Measurements from ENCODE around the gene LYPD3. TPM values are rescaled to one million over a fixed set of nuclear protein-coding genes. Genes with fewer than 3 reads are reported as not detected.

Gene LYPD3
- total RNA-seq, 2 donors from 2014 or later = 0.41 TPM; not detected in 1

- Histone ChIP-seq H3K4me3 (no peak overlapping the region), H3K4me1 (ENCODE audit: control insufficient read depth in 1 of 2, low read depth in 2 of 2) (no peaks in the 10 kb centered on the region), H3K27me3 (replicated peaks; ENCODE audit: insufficient read depth) (no peaks in the 10 kb centered on the region), H3K9me3 (no peaks in the 10 kb centered on the region), H3K27ac (no peak overlapping the region), H3K36me3 (no peaks in the 10 kb centered on the region)
- no peak for TF ChIP-seq CTCF (IDR thresholded peaks at IDR 0.05)
- DNase-seq (ENCODE audit: low spot score) (no peak), ATAC-seq (ENCODE audit: insufficient number of reproducible peaks, low FRiP score, low read depth) (no peak)
Observed at GRCh38 chr19:43429395-43429794, 36.0 kb downstream of the LYPD3 start.

GRCh38 chr19:43425567-43426392 lies 39.6 kb downstream of the LYPD3 start:
- ATAC-seq (ENCODE audit: insufficient number of reproducible peaks, low FRiP score, low read depth) (no peak), DNase-seq (ENCODE audit: low spot score) (no peak)
- H3K36me3 ChIP-seq = no peaks in the 10 kb centered on the region
- no peak overlapping the region for H3K4me3 ChIP-seq
- no peak overlapping the region for H3K27ac ChIP-seq
- no peaks in the 10 kb centered on the region for H3K27me3 ChIP-seq (replicated peaks; ENCODE audit: insufficient read depth)
- H3K4me1 ChIP-seq (ENCODE audit: control insufficient read depth in 1 of 2, low read depth in 2 of 2) = no peaks in the 10 kb centered on the region
- TF ChIP-seq CTCF (IDR thresholded peaks at IDR 0.05) = no peak
- no peaks in the 10 kb centered on the region for H3K9me3 ChIP-seq

GRCh38 chr19:43423779-43424178 lies 41.6 kb downstream of the LYPD3 start:
- H3K4me1 ChIP-seq (ENCODE audit: control insufficient read depth in 1 of 2, low read depth in 2 of 2) = no peaks in the 10 kb centered on the region
- H3K4me3 ChIP-seq = no peak overlapping the region
- H3K27me3 ChIP-seq (replicated peaks; ENCODE audit: insufficient read depth) = no peaks in the 10 kb centered on the region
- ATAC-seq (ENCODE audit: insufficient number of reproducible peaks, low FRiP score, low read depth) = no peak
- H3K36me3 ChIP-seq = no peaks in the 10 kb centered on the region
- H3K27ac ChIP-seq = no peak overlapping the region
- no peak for DNase-seq (ENCODE audit: low spot score)
- no peak for TF ChIP-seq CTCF (IDR thresholded peaks at IDR 0.05)
- H3K9me3 ChIP-seq = no peaks in the 10 kb centered on the region

GRCh38 chr19:43422689-43423066 lies 42.7 kb downstream of the LYPD3 start:
- Histone ChIP-seq H3K36me3 (no peaks in the 10 kb centered on the region), H3K4me3 (no peak overlapping the region), H3K9me3 (no peaks in the 10 kb centered on the region), H3K4me1 (ENCODE audit: control insufficient read depth in 1 of 2, low read depth in 2 of 2) (no peaks in the 10 kb centered on the region), H3K27ac (no peak overlapping the region), H3K27me3 (replicated peaks; ENCODE audit: insufficient read depth) (no peaks in the 10 kb centered on the region)
- no peak for ATAC-seq (ENCODE audit: insufficient number of reproducible peaks, low FRiP score, low read depth)
- no peak for DNase-seq (ENCODE audit: low spot score)
- TF ChIP-seq CTCF (IDR thresholded peaks at IDR 0.05) = no peak

GRCh38 chr19:43422000-43422688 lies 43.3 kb downstream of the LYPD3 start:
- no peaks in the 10 kb centered on the region for H3K9me3 ChIP-seq
- H3K27me3 ChIP-seq (replicated peaks; ENCODE audit: insufficient read depth) = no peaks in the 10 kb centered on the region
- no peaks in the 10 kb centered on the region for H3K4me1 ChIP-seq (ENCODE audit: control insufficient read depth in 1 of 2, low read depth in 2 of 2)
- no peaks in the 10 kb centered on the region for H3K36me3 ChIP-seq
- H3K4me3 ChIP-seq = no peak overlapping the region
- DNase-seq (ENCODE audit: low spot score) (no peak), ATAC-seq (ENCODE audit: insufficient number of reproducible peaks, low FRiP score, low read depth) (no peak)
- H3K27ac ChIP-seq = no peak overlapping the region
- TF ChIP-seq CTCF (IDR thresholded peaks at IDR 0.05) = no peak

Measured in thoracic aorta (tissue), 2 donors.